Activated CD8-positive, alpha-beta memory T cell treated with anti-CD3 and anti-CD28 coated beads, Interleukin-2, amount 50 U/mL, for 48 hours (primary cell): ENCODE results near the gene PAX5.

Experiments used
- DNase-seq: peaks from one replicate; pipeline ENCODE4 v3.0.0-alpha.2; 2020

PAX5 gene

GRCh38 chr9:36898431-36899020 lies 135.5 kb downstream of the PAX5 start:
- DNase-seq = peak; percentile 29

- no peak for DNase-seq
Measured at GRCh38 chr9:36897478-36897877, 136.6 kb downstream of the PAX5 start.

DNA sequence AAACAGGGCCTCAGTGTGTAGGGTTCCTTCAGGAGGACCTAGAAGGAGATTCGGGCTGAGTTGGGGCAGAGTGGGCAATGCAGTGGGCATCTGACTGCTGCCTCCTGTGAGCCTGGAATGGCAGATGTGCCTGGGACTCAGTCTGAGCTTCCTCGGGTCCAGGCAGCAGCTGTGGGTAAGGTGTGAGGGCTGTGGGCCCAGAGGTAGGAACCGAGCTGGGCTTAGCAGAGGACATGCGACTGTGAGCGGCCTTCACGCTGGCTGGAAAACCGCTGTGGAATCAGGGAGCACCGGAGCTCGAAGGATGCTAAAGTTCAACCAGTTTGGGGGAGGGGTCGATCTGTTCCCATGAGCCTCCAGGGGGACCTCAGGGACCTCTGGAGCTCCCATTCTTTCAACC lies 137.0 kb downstream of the PAX5 start:
- DNase-seq = no peak

- peak; percentile 29 for DNase-seq
Measured at GRCh38 chr9:36896296-36896695, 137.8 kb downstream of the PAX5 start.

DNA sequence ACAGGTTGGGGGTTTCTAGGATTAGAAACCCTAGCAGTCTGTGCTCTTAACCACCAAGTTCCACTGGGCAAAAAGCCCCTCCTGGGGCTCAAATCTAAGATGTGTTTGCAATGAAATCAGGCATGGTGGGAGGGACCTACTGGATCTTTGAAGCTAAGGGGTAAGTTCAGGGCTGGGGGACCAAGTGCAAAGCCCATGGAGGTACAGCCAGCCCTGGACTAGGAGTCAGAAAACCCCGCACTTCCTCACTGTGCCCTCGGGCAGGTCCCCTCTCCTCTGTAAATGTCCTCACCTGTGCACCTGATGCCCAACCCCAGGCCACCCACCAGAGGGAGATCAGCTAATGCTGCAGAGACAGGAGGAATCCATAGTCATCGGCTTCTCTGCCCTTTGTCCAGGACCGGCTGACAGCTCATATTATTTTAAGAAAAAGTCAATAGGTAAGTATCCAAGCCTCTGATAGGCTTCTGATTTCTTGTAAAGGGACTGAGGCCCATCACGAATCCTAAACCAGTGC lies 138.3 kb downstream of the PAX5 start:
- DNase-seq = peak; percentile 41

DNA sequence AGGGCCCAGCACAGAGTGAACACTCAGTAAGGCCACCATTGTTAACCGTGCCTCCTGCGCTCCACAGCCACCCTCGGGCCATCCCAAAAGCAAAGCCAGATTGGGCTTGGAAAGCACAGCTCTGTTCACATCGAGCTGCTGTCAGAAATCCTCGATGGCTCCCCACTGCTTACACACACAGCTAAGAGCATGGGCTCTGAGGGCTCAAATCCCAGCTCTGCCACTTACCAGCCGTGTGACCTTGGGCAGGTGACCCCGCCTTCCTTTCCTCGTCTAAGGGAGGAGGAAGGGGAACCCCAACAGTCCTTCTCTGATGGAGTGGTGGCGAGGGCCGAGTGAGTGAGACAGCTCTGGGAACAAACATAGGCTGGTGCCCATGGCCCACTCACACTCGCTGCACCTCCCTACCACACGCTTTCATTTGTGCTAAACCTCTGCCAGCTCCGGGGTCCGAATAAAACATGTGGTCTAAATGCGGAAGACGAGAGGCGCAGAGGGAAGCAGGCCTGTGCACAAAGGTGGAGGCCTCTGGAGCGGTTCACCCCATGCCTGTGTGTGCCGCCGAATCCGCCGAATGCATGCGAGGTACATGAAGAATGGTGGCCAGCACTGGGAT lies 139.3 kb downstream of the PAX5 start:
- DNase-seq = peak; percentile 36

- DNase-seq = no peak
Measured at GRCh38 chr9:36893911-36894310, 140.2 kb downstream of the PAX5 start.

DNA sequence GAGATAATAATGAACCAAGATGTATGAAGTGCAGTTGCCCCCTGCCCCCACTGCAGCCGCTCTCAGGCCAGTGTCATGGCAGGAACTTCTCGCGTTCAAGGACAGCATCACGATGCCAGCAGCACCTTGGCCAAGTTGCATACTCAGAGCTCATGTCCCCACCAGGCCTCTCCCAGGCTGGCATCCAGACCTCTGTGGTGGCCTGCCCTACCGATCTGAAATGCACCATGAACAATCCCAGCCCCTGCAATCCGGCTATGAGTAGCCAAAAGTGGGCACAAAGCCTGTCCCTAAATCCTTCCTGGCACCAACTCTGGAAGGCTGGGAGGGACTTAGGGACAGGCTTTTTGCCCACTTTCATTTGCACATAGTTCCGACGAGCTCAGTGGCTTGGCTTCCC lies 140.9 kb downstream of the PAX5 start:
- no peak for DNase-seq

DNA sequence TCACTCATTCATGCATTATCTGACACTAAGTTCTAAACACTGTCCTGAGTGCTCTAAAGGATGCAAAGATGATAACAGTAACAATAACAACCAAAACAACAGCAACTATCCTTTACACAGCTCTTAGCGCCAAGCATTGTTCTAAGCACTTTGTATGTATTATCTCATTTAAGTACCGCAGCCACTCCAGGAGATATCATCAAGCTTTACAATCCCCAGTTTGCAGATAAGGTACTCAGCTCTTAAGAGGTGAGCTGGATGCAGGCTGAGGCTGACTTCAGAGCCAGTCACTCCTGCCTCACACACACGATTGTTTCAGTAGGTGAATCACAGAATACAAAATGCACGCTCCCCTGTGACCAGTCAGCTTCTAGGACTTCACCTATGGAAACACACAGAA lies 141.8 kb downstream of the PAX5 start:
- no peak for DNase-seq

DNA sequence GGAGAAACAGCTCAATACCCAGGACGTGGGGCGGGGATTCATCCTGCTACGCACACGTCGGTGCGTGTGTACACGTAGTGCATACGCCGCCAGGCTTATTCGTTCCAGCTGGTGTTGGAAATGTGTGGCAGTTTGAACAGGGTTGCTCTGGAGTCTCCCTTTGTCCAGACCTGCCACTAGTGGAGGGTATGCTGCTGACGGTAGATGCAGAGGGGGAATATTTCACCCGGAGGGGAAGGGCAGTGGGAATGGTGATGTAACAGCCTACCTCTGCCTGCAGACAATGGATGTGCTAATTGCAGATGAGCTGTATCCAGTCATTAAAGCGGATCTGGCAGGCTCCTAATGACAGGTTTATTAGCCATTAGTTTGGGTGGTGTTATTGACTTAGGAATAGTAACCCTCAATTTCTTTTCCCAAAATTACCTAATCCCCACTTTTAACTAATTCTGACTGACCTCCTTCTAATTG lies 142.7 kb downstream of the PAX5 start:
- DNase-seq = no peak

DNA sequence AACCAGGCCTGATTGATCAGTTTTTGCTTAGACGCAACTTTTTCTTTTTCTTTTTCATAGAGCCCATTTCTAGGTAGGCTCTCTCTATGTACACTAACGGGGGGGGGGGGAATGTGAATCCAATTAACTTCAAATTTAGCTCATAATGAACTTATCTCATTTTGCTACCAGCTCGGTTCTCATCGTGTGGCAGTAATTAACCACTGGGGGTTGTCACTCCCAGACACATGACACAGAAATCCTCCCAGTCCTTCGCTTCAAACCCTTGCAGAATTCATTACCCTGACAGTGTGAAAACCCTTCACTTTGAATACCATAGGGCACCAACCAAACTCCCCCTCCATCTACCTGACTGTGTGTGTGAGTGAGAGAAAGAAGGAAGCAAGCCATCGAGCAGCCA lies 144.2 kb downstream of the PAX5 start:
- DNase-seq = no peak

- no peak for DNase-seq
Measured at GRCh38 chr9:36888551-36888950, 145.5 kb downstream of the PAX5 start.

DNA sequence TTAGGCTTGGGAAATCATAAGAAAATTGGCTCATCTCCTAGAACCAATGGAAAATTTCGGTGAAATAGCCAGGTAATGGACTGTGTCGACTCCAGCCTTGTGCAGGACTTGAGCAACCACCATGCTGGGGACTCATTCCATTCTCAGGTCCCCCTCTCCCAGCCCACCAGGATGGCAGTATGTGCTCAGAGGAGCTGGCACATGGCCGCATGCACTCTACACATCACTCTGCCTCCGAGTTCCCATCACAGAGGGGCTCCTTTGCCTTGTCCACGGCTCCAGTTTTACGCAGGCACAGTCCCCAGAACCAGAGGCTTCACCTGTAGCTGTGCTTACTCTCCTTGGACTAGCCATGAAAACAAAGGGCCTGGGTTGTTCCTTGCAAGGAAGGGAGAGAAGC lies 149.3 kb downstream of the PAX5 start:
- no peak for DNase-seq

DNA sequence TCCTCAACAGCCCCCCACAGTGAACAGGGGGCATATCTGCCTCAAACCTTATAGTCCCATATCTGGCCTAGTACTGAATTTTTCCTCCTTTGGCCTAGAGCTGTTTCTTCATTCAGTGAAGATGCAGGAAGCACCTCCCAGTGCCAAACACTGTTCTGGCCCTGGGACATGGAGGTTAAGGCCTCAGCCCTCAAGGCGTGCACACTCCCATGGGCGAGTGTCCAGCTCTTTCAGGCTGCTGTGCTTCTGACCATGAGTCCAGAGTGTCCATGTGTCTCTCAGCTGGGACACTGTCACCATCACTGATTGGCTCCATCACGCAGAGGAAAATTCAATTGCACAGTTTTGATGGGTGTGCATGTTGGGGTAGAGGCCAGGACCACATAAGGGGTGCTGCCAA lies 151.5 kb downstream of the PAX5 start:
- no peak for DNase-seq

GRCh38 chr9:36881743-36882441 lies 152.2 kb downstream of the PAX5 start:
- no peak for DNase-seq

- DNase-seq = no peak
Measured at GRCh38 chr9:36881316-36881715, 152.8 kb downstream of the PAX5 start.

DNA sequence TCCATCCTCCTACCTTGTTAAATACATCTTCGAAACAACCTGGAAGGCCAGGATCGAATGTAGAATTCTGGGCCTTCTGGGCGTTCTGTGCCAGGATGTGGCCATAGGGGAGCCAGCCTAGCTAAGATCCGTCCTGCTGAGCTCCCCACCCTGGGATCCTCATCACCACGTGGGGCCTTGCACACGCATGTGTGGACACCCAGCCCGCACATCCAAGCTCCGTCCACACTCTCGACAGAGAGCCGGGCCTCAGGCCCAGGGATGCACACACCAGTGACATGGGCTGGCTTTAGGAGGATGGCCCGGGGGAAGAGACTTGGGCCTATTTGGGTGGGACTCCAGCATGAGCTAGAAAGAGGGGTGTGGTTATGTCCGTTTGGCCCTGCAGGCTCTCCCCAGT lies 154.0 kb downstream of the PAX5 start:
- no peak for DNase-seq

GRCh38 chr9:36878986-36879982 lies 154.8 kb downstream of the PAX5 start:
- DNase-seq = peak; percentile 65

DNA sequence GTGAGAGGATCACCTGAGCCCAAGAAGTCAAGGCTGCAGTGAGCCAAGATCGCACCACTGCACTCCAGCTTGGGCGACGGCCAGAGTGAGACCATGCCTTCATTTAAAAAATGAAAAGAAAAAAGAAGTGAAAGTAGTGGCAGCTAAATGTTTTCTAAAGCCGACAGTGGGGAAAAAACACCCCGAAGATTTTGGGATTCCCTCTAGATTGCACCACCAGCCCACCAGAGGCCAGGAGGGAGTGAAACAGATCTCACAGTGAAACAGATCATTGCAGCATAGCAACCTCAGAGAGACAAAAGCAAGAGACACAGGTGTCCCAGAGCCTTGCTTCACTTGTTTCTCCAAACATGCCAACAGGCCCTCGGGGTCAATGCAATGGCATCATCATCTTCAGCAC lies 156.8 kb downstream of the PAX5 start:
- no peak for DNase-seq

- DNase-seq = no peak
Measured at GRCh38 chr9:36876056-36876455, 158.0 kb downstream of the PAX5 start.

DNA sequence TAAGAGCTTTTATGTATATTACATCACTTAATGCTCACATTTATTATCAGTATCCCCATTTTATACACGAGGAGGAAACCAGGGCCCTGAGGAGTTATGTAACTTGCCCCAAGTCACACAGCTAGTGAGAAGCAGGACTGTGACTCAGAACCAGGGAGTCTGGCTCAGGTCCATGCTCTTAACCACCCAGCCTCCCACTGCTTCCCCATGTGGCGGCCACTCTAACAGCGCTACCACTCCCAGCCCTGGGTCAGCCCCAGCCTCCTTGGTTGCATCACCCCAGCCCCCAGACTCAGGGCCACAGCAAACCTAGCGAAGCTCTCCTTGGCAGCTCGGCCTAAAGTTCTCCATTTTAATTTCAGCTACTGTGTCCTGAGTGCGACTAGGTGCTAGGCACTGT lies 159.1 kb downstream of the PAX5 start:
- DNase-seq = no peak

DNA sequence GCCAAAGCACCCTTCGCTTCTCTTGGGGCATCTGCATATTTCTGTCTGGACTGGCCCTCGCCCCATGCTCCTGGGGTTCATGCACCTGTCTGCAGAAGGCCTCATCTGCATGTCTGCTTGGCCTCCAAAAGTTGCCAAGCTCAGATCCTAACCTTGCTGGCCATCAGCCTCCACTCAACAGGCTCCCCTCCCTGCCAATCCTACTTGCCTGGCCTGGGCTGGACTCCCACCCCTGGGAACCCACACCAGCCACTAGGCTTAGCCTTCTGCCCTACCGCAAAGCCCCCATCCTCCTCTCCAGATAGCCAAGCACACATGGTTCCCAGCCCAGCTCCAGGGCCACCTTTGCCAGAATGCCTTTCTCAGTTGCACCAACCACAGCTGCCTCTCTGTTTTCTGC lies 159.8 kb downstream of the PAX5 start:
- no peak for DNase-seq
